CD4-positive, alpha-beta T cell (primary cell): ENCODE measurements around the gene CLN3. TPM values are rescaled to one million over a fixed set of nuclear protein-coding genes. Genes with fewer than 3 reads are reported as not detected.
"Not testable (repeated sequence)": the region's sequence is repeated elsewhere in the genome, so short reads cannot be mapped to it uniquely, and the experiment has no call there.

ENCODE experiments used
- ATAC-seq: fragments of 200-7000 bp; cut with Tn5 transposase; one replicate; pipeline ENCODE4 v1.10.0; 2022; ENCODE audit warnings: mild to moderate bottlenecking; ENCODE audit not compliant: poor library complexity
- CTCF ChIA-PET: fragments of 350-600 bp; sonication (Branson Sonifier 250); formaldehyde crosslinking; loops from one replicate; lab custom pipeline; 2021; ENCODE audit warnings: antibody characterized with exemption, inconsistent platforms; lab: Charles Lee
- POLR2A ChIA-PET: fragments of 350-600 bp; sonication (Branson Sonifier 250); formaldehyde crosslinking; loops from one replicate; lab custom pipeline; 2021; ENCODE audit warnings: antibody characterized with exemption, inconsistent platforms; lab: Charles Lee
- DNase-seq, 14 experiments: peaks; one replicate each; pipeline ENCODE4 v3.0.0-alpha.2; 2013 to 2020; ENCODE audit warnings: mixed read lengths in 2 of 14
- H3K27ac ChIP-seq, 2 donors: one replicate each; pipeline versions ENCODE4 v1.5.1 to v1.7.0; 2013; ENCODE audit warnings: low read length in 2 of 2, low read depth in 1 of 2, mild to moderate bottlenecking in 1 of 2
- H3K27me3 ChIP-seq, 2 experiments: 1 replicate in 1 of 2; 2 replicates in 1 of 2; pipeline versions ENCODE4 v1.6.1 to v1.7.0; 2013; ENCODE audit warnings: low read length in 2 of 2, control low read depth in 1 of 2, mild to moderate bottlenecking in 1 of 2, moderate library complexity in 1 of 2; ENCODE audit not compliant: insufficient read depth in 2 of 2, control insufficient read depth in 1 of 2
- H3K36me3 ChIP-seq: one replicate; pipeline ENCODE4 v1.6.1; 2013; ENCODE audit warnings: low read length, control low read depth; ENCODE audit not compliant: insufficient read depth
- H3K4me1 ChIP-seq: one replicate; pipeline ENCODE4 v1.6.1; 2013; ENCODE audit warnings: low read length, control low read depth; ENCODE audit not compliant: insufficient read depth
- H3K4me3 ChIP-seq: one replicate; pipeline ENCODE4 v1.5.1; 2013; ENCODE audit warnings: mild to moderate bottlenecking, low read length, moderate library complexity
- H3K9me3 ChIP-seq, 2 experiments: 1 replicate in 1 of 2; 2 replicates in 1 of 2; pipeline versions ENCODE4 v1.6.1 to v1.7.0; 2013; ENCODE audit warnings: low read length in 2 of 2, mild to moderate bottlenecking in 2 of 2, control low read depth in 1 of 2, moderate library complexity in 1 of 2; ENCODE audit not compliant: control insufficient read depth in 1 of 2, insufficient read depth in 1 of 2
- H3K27ac Mint-ChIP-seq: one replicate; pipeline ENCODE4 v1.8.0; 2020; ENCODE audit warnings: mixed read lengths
- H3K27me3 Mint-ChIP-seq: one replicate; pipeline ENCODE4 v1.8.0; 2021; ENCODE audit warnings: mixed read lengths
- H3K36me3 Mint-ChIP-seq: one replicate; pipeline ENCODE4 v1.8.0; 2021; ENCODE audit warnings: low read depth, mixed read lengths
- H3K4me1 Mint-ChIP-seq: one replicate; pipeline ENCODE4 v1.8.0; 2021; ENCODE audit warnings: low read depth, mixed read lengths
- H3K4me3 Mint-ChIP-seq: one replicate; pipeline ENCODE4 v1.8.0; 2020; ENCODE audit warnings: mild to moderate bottlenecking, mixed read lengths
- H3K9me3 Mint-ChIP-seq: one replicate; pipeline ENCODE4 v1.8.0; 2020; ENCODE audit warnings: mixed read lengths
- intact Hi-C, 2 experiments: fragments of 100-400 bp; cut with DNase I in 1 of 2; cut with micrococcal nuclease in 1 of 2; formaldehyde crosslinking; loops; one replicate each; pipeline versions ENCODE4 v1.15.1 to v1.9.0; 2023 to 2025; cut with DNase I, micrococcal nuclease
- total RNA-seq, 174 experiments: library from RNA in 2 of 174; stranded (reverse) in 2 of 174; gene quantifications; one replicate each; pipeline ENCODE4 v1.2.3 and lab custom pipeline; 2021 to 2026
- TF ChIP-seq, protein P1 (sequence below): fragments of 200-600 bp; IDR thresholded peaks from one replicate; pipeline ENCODE4 v1.8.0; 2022; ENCODE audit warnings: antibody characterized with exemption, mild to moderate bottlenecking

The CLN3 gene
- total RNA-seq, 2 experiments from 2014 or later, result 42.7 to 46.3 TPM

- TF ChIP-seq, protein P1, sequence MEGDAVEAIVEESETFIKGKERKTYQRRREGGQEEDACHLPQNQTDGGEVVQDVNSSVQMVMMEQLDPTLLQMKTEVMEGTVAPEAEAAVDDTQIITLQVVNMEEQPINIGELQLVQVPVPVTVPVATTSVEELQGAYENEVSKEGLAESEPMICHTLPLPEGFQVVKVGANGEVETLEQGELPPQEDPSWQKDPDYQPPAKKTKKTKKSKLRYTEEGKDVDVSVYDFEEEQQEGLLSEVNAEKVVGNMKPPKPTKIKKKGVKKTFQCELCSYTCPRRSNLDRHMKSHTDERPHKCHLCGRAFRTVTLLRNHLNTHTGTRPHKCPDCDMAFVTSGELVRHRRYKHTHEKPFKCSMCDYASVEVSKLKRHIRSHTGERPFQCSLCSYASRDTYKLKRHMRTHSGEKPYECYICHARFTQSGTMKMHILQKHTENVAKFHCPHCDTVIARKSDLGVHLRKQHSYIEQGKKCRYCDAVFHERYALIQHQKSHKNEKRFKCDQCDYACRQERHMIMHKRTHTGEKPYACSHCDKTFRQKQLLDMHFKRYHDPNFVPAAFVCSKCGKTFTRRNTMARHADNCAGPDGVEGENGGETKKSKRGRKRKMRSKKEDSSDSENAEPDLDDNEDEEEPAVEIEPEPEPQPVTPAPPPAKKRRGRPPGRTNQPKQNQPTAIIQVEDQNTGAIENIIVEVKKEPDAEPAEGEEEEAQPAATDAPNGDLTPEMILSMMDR, result no peak
- ATAC-seq (no peak), DNase-seq (no peak)
- Histone ChIP-seq H3K27ac (no peak overlapping the region), H3K4me3 (no peak overlapping the region), H3K27me3 (no peaks in the 10 kb centered on the region), H3K9me3 (no peaks in the 10 kb centered on the region), H3K36me3 (peaks cover 26% of the 10 kb centered on the region), H3K4me1 (no peaks in the 10 kb centered on the region)
- Mint-ChIP-seq H3K4me3 (no peak overlapping the region), H3K4me1 (peaks cover 4% of the 10 kb centered on the region), H3K27ac (peak overlapping the region; percentile 12), H3K36me3 (peaks cover 60% of the 10 kb centered on the region), H3K27me3 (no peaks in the 10 kb centered on the region), H3K9me3 (no peaks in the 10 kb centered on the region)
- ChIA-PET CTCF (no interaction called here), POLR2A (no interaction called here)
- intact Hi-C loops, result loop anchor here in 1 of 2 experiments (10.0 kb wide), 1 partner anchor 51 kb away; no protein-coding TSS in a partner anchor
Measured at GRCh38 chr16:28473714-28474265, 18.1 kb downstream of the CLN3 start.

GRCh38 chr16:28447081-28447480, 44.8 kb downstream of the CLN3 start:
- H3K36me3 Mint-ChIP-seq, H3K9me3 Mint-ChIP-seq, H3K27me3 ChIP-seq, H3K4me1 Mint-ChIP-seq, DNase-seq, H3K4me1 ChIP-seq, H3K27ac ChIP-seq, H3K27me3 Mint-ChIP-seq, ATAC-seq, H3K4me3 Mint-ChIP-seq, H3K27ac Mint-ChIP-seq, intact Hi-C loops, H3K4me3 ChIP-seq, POLR2A ChIA-PET, H3K36me3 ChIP-seq, H3K9me3 ChIP-seq, CTCF ChIA-PET: not testable (repeated sequence)

- intact Hi-C loops, POLR2A ChIA-PET: not testable (repeated sequence)
Measured at GRCh38 chr16:28446388-28446787, 45.5 kb downstream of the CLN3 start.

GRCh38 chr16:28443943-28444342, 47.9 kb downstream of the CLN3 start:
- H3K4me1 Mint-ChIP-seq, H3K4me3 ChIP-seq, ATAC-seq, H3K27ac Mint-ChIP-seq, H3K36me3 ChIP-seq, CTCF ChIA-PET, H3K9me3 ChIP-seq, H3K4me3 Mint-ChIP-seq, H3K27me3 Mint-ChIP-seq, H3K27ac ChIP-seq, H3K9me3 Mint-ChIP-seq, H3K27me3 ChIP-seq, H3K4me1 ChIP-seq, POLR2A ChIA-PET, intact Hi-C loops, DNase-seq, H3K36me3 Mint-ChIP-seq: not testable (repeated sequence)

More at GRCh38 chr16:28446388-28446787, 45.5 kb downstream of the CLN3 start:
- H3K27ac ChIP-seq, H3K4me3 Mint-ChIP-seq, CTCF ChIA-PET, H3K27me3 ChIP-seq, ATAC-seq, H3K27ac Mint-ChIP-seq, H3K9me3 Mint-ChIP-seq, H3K9me3 ChIP-seq, H3K4me1 Mint-ChIP-seq, H3K36me3 Mint-ChIP-seq, H3K27me3 Mint-ChIP-seq, H3K36me3 ChIP-seq, DNase-seq, H3K4me3 ChIP-seq, H3K4me1 ChIP-seq: not testable (repeated sequence)

DNA sequence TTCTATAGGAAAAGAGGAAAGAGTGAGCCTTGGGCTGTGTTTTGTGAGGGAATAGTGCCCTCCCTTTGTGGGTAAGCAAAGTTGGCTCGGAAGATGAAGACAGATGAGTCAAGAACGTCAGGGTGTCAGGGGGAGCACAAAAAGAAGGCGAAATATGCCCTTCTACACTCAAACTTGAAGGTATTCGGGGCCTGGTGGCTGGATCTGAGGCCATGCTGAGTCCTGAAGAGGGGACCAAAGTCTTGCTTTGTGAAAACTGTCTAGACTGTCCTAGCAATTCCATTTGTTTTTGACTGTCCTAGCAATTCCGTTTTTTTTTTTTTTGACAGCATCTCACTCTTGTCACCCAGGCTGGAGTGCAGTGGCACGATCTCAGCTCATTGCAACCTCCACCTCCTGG, 53.0 kb downstream of the CLN3 start:
- H3K36me3 ChIP-seq, H3K36me3 Mint-ChIP-seq, POLR2A ChIA-PET, ATAC-seq, H3K9me3 Mint-ChIP-seq, H3K27ac Mint-ChIP-seq, H3K4me3 Mint-ChIP-seq, H3K27me3 ChIP-seq, H3K4me1 ChIP-seq, intact Hi-C loops, CTCF ChIA-PET, DNase-seq, H3K4me1 Mint-ChIP-seq, H3K27me3 Mint-ChIP-seq, H3K27ac ChIP-seq, H3K9me3 ChIP-seq, H3K4me3 ChIP-seq: not testable (repeated sequence)

GRCh38 chr16:28435340-28435739, 56.5 kb downstream of the CLN3 start:
- H3K27ac ChIP-seq, CTCF ChIA-PET, H3K4me1 ChIP-seq, H3K27me3 Mint-ChIP-seq, H3K36me3 ChIP-seq, H3K27me3 ChIP-seq, H3K9me3 ChIP-seq, ATAC-seq, H3K4me1 Mint-ChIP-seq, H3K4me3 ChIP-seq, H3K27ac Mint-ChIP-seq, DNase-seq, H3K36me3 Mint-ChIP-seq, POLR2A ChIA-PET, H3K9me3 Mint-ChIP-seq, H3K4me3 Mint-ChIP-seq, intact Hi-C loops: not testable (repeated sequence)
